Measurements from ENCODE around the gene AACS. TPM values are rescaled to one million over a fixed set of nuclear protein-coding genes. Genes with fewer than 3 reads are reported as not detected.
"Not testable (repeated sequence)": the region's sequence is repeated elsewhere in the genome, so short reads cannot be mapped to it uniquely, and the experiment has no call there.

Gene AACS
- total RNA-seq, 1 experiment from 2014 or later: 17.8 TPM

GRCh38 chr12:125088199-125088598 lies 23.0 kb downstream of the AACS start:
- not testable (repeated sequence) for H3K27ac ChIP-seq (ENCODE audit: low read length); H3K4me3 ChIP-seq (ENCODE audit: low read length); H4K20me1 ChIP-seq (ENCODE audit: insufficient read depth, low read depth, low read length); DNase-seq; H3K36me3 ChIP-seq (ENCODE audit: insufficient read depth, low read length); H3K4me2 ChIP-seq (ENCODE audit: low read depth, low read length, poor library complexity, severe bottlenecking); H3K4me1 ChIP-seq (ENCODE audit: low read length); H3K9me2 ChIP-seq (replicated peaks; ENCODE audit: insufficient read depth, low read length); H3K27me3 ChIP-seq (ENCODE audit: low read length); H3K79me2 ChIP-seq (ENCODE audit: low read length); H3K9ac ChIP-seq (ENCODE audit: low read length); H2AFZ ChIP-seq (ENCODE audit: low read length); H3K9me3 ChIP-seq (ENCODE audit: low read length)

GRCh38 chr12:125089083-125089482 lies 23.8 kb downstream of the AACS start:
- H4K20me1 ChIP-seq (ENCODE audit: insufficient read depth, low read depth, low read length): no peaks in the 10 kb centered on the region
- no peak overlapping the region for H3K4me3 ChIP-seq (ENCODE audit: low read length)
- H3K79me2 ChIP-seq (ENCODE audit: low read length): no peaks in the 10 kb centered on the region
- no peaks in the 10 kb centered on the region for H3K4me1 ChIP-seq (ENCODE audit: low read length)
- no peak overlapping the region for H3K4me2 ChIP-seq (ENCODE audit: low read depth, low read length, poor library complexity, severe bottlenecking)
- no peaks in the 10 kb centered on the region for H3K9me3 ChIP-seq (ENCODE audit: low read length)
- no peak overlapping the region for H3K9ac ChIP-seq (ENCODE audit: low read length)
- H2AFZ ChIP-seq (ENCODE audit: low read length): no peak overlapping the region
- H3K27ac ChIP-seq (ENCODE audit: low read length): no peak overlapping the region
- no peaks in the 10 kb centered on the region for H3K27me3 ChIP-seq (ENCODE audit: low read length)
- peak; percentile 48 for DNase-seq
- no peaks in the 10 kb centered on the region for H3K36me3 ChIP-seq (ENCODE audit: insufficient read depth, low read length)
- no peaks in the 10 kb centered on the region for H3K9me2 ChIP-seq (replicated peaks; ENCODE audit: insufficient read depth, low read length)

GRCh38 chr12:125089626-125090025 lies 24.4 kb downstream of the AACS start:
- H2AFZ ChIP-seq (ENCODE audit: low read length): no peak overlapping the region
- no peaks in the 10 kb centered on the region for H3K9me3 ChIP-seq (ENCODE audit: low read length)
- H3K4me3 ChIP-seq (ENCODE audit: low read length): no peak overlapping the region
- H3K36me3 ChIP-seq (ENCODE audit: insufficient read depth, low read length): no peaks in the 10 kb centered on the region
- no peaks in the 10 kb centered on the region for H3K79me2 ChIP-seq (ENCODE audit: low read length)
- no peaks in the 10 kb centered on the region for H3K9me2 ChIP-seq (replicated peaks; ENCODE audit: insufficient read depth, low read length)
- H3K27ac ChIP-seq (ENCODE audit: low read length): no peak overlapping the region
- H3K27me3 ChIP-seq (ENCODE audit: low read length): no peaks in the 10 kb centered on the region
- no peak overlapping the region for H3K9ac ChIP-seq (ENCODE audit: low read length)
- no peaks in the 10 kb centered on the region for H3K4me1 ChIP-seq (ENCODE audit: low read length)
- H3K4me2 ChIP-seq (ENCODE audit: low read depth, low read length, poor library complexity, severe bottlenecking): no peak overlapping the region
- no peak for DNase-seq
- no peaks in the 10 kb centered on the region for H4K20me1 ChIP-seq (ENCODE audit: insufficient read depth, low read depth, low read length)

- H3K9me2 ChIP-seq (replicated peaks; ENCODE audit: insufficient read depth, low read length): no peaks in the 10 kb centered on the region
- no peak overlapping the region for H3K27ac ChIP-seq (ENCODE audit: low read length)
- H3K9me3 ChIP-seq (ENCODE audit: low read length): no peaks in the 10 kb centered on the region
- no peaks in the 10 kb centered on the region for H3K79me2 ChIP-seq (ENCODE audit: low read length)
- no peaks in the 10 kb centered on the region for H3K27me3 ChIP-seq (ENCODE audit: low read length)
- no peak for DNase-seq
- no peaks in the 10 kb centered on the region for H3K36me3 ChIP-seq (ENCODE audit: insufficient read depth, low read length)
- H3K4me2 ChIP-seq (ENCODE audit: low read depth, low read length, poor library complexity, severe bottlenecking): no peak overlapping the region
- H2AFZ ChIP-seq (ENCODE audit: low read length): no peak overlapping the region
- H3K9ac ChIP-seq (ENCODE audit: low read length): no peak overlapping the region
- no peak overlapping the region for H3K4me3 ChIP-seq (ENCODE audit: low read length)
- H4K20me1 ChIP-seq (ENCODE audit: insufficient read depth, low read depth, low read length): no peaks in the 10 kb centered on the region
- no peaks in the 10 kb centered on the region for H3K4me1 ChIP-seq (ENCODE audit: low read length)
Measured at GRCh38 chr12:125090437-125090836, 25.2 kb downstream of the AACS start.

GRCh38 chr12:125091401-125091800 lies 26.2 kb downstream of the AACS start:
- Histone ChIP-seq H3K9me2 (replicated peaks; ENCODE audit: insufficient read depth, low read length) (no peaks in the 10 kb centered on the region), H3K36me3 (ENCODE audit: insufficient read depth, low read length) (no peaks in the 10 kb centered on the region), H3K27ac (ENCODE audit: low read length) (no peak overlapping the region), H3K9ac (ENCODE audit: low read length) (no peak overlapping the region), H2AFZ (ENCODE audit: low read length) (no peak overlapping the region), H4K20me1 (ENCODE audit: insufficient read depth, low read depth, low read length) (no peaks in the 10 kb centered on the region), H3K4me2 (ENCODE audit: low read depth, low read length, poor library complexity, severe bottlenecking) (no peak overlapping the region), H3K79me2 (ENCODE audit: low read length) (no peaks in the 10 kb centered on the region), H3K9me3 (ENCODE audit: low read length) (no peaks in the 10 kb centered on the region), H3K27me3 (ENCODE audit: low read length) (no peaks in the 10 kb centered on the region), H3K4me1 (ENCODE audit: low read length) (no peaks in the 10 kb centered on the region), H3K4me3 (ENCODE audit: low read length) (no peak overlapping the region)
- no peak for DNase-seq

GRCh38 chr12:125092108-125092871 lies 27.1 kb downstream of the AACS start:
- Histone ChIP-seq H3K4me2 (ENCODE audit: low read depth, low read length, poor library complexity, severe bottlenecking) (no peak overlapping the region), H3K36me3 (ENCODE audit: insufficient read depth, low read length) (no peaks in the 10 kb centered on the region), H3K79me2 (ENCODE audit: low read length) (no peaks in the 10 kb centered on the region), H2AFZ (ENCODE audit: low read length) (no peak overlapping the region), H3K9me2 (replicated peaks; ENCODE audit: insufficient read depth, low read length) (no peaks in the 10 kb centered on the region), H3K9me3 (ENCODE audit: low read length) (no peaks in the 10 kb centered on the region), H4K20me1 (ENCODE audit: insufficient read depth, low read depth, low read length) (no peaks in the 10 kb centered on the region), H3K9ac (ENCODE audit: low read length) (no peak overlapping the region), H3K27me3 (ENCODE audit: low read length) (no peaks in the 10 kb centered on the region), H3K27ac (ENCODE audit: low read length) (no peak overlapping the region), H3K4me1 (ENCODE audit: low read length) (no peaks in the 10 kb centered on the region), H3K4me3 (ENCODE audit: low read length) (no peak overlapping the region)
- DNase-seq: no peak

- Histone ChIP-seq H3K9ac (ENCODE audit: low read length) (no peak overlapping the region), H3K36me3 (ENCODE audit: insufficient read depth, low read length) (no peaks in the 10 kb centered on the region), H2AFZ (ENCODE audit: low read length) (no peak overlapping the region), H3K4me2 (ENCODE audit: low read depth, low read length, poor library complexity, severe bottlenecking) (no peak overlapping the region), H3K9me2 (replicated peaks; ENCODE audit: insufficient read depth, low read length) (no peaks in the 10 kb centered on the region), H3K79me2 (ENCODE audit: low read length) (no peaks in the 10 kb centered on the region), H4K20me1 (ENCODE audit: insufficient read depth, low read depth, low read length) (no peaks in the 10 kb centered on the region), H3K4me1 (ENCODE audit: low read length) (no peaks in the 10 kb centered on the region), H3K4me3 (ENCODE audit: low read length) (no peak overlapping the region), H3K9me3 (ENCODE audit: low read length) (no peaks in the 10 kb centered on the region), H3K27ac (ENCODE audit: low read length) (no peak overlapping the region), H3K27me3 (ENCODE audit: low read length) (no peaks in the 10 kb centered on the region)
- DNase-seq: no peak
Measured at GRCh38 chr12:125092872-125093680, 27.8 kb downstream of the AACS start.

- no peaks in the 10 kb centered on the region for H3K9me3 ChIP-seq (ENCODE audit: low read length)
- H3K79me2 ChIP-seq (ENCODE audit: low read length): no peaks in the 10 kb centered on the region
- H4K20me1 ChIP-seq (ENCODE audit: insufficient read depth, low read depth, low read length): no peaks in the 10 kb centered on the region
- H3K27ac ChIP-seq (ENCODE audit: low read length): no peak overlapping the region
- no peak overlapping the region for H2AFZ ChIP-seq (ENCODE audit: low read length)
- H3K36me3 ChIP-seq (ENCODE audit: insufficient read depth, low read length): no peaks in the 10 kb centered on the region
- H3K4me1 ChIP-seq (ENCODE audit: low read length): no peaks in the 10 kb centered on the region
- DNase-seq: no peak
- no peak overlapping the region for H3K4me3 ChIP-seq (ENCODE audit: low read length)
- no peak overlapping the region for H3K4me2 ChIP-seq (ENCODE audit: low read depth, low read length, poor library complexity, severe bottlenecking)
- H3K27me3 ChIP-seq (ENCODE audit: low read length): no peaks in the 10 kb centered on the region
- no peak overlapping the region for H3K9ac ChIP-seq (ENCODE audit: low read length)
- no peaks in the 10 kb centered on the region for H3K9me2 ChIP-seq (replicated peaks; ENCODE audit: insufficient read depth, low read length)
Measured at GRCh38 chr12:125093681-125094330, 28.6 kb downstream of the AACS start.
